GM23338 (cell line): ENCODE measurements around the gene MRRF.

Experiments used
- POLR2AphosphoS5 ChIP-seq: IDR thresholded peaks from 2 replicates; pipeline ENCODE4 v1.6.1; 2016; ENCODE audit warnings: antibody characterized with exemption, low read depth
- ZNF114 ChIP-seq: fragments of 250-450 bp; sonication (Bioruptor Pico); IDR thresholded peaks from 2 replicates; pipeline ENCODE4 v1.5.0; 2020; ENCODE audit warnings: mild to moderate bottlenecking, moderate library complexity
- TF ChIP-seq, protein P1 (sequence below), 2 experiments: fragments of 200-600 bp in 1 of 2; sonication (generic) in 1 of 2; conservative IDR thresholded peaks; 2 replicates each; pipeline versions ENCODE4 v1.5.1 to v1.6.1; 2016 to 2017; ENCODE audit warnings: antibody characterized with exemption in 2 of 2, low read depth in 2 of 2, mild to moderate bottlenecking in 2 of 2, moderate library complexity in 1 of 2

DNA sequence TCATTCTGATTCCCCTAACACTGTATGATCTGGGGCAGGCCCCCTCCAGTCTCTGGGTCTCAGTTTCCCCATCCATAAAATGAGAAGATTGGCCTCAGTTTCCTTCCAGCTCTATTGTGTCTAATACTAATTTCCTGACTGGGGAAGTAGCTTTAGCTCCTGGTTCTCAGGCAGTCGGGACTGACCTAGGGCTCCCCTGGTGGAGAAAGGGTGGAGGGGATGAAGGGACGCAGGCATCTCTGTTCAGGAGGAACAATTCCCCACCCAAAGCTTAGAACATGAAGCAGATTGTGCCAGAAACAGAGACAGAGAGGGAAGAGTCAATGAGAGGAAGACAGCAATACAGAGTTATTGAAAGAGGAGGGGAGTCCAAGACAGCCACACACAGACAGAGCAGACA, 91.9 kb downstream of the MRRF start:
- TF ChIP-seq, protein P1, sequence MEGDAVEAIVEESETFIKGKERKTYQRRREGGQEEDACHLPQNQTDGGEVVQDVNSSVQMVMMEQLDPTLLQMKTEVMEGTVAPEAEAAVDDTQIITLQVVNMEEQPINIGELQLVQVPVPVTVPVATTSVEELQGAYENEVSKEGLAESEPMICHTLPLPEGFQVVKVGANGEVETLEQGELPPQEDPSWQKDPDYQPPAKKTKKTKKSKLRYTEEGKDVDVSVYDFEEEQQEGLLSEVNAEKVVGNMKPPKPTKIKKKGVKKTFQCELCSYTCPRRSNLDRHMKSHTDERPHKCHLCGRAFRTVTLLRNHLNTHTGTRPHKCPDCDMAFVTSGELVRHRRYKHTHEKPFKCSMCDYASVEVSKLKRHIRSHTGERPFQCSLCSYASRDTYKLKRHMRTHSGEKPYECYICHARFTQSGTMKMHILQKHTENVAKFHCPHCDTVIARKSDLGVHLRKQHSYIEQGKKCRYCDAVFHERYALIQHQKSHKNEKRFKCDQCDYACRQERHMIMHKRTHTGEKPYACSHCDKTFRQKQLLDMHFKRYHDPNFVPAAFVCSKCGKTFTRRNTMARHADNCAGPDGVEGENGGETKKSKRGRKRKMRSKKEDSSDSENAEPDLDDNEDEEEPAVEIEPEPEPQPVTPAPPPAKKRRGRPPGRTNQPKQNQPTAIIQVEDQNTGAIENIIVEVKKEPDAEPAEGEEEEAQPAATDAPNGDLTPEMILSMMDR (conservative IDR thresholded peaks at IDR 0.05; ENCODE audit: low read depth in 2 of 2), result peak; percentile 63 to 79
- no peak for TF ChIP-seq ZNF114
- no peak for TF ChIP-seq POLR2AphosphoS5
